ENCODE measurements around the gene NFATC1.

Gene NFATC1

DNA sequence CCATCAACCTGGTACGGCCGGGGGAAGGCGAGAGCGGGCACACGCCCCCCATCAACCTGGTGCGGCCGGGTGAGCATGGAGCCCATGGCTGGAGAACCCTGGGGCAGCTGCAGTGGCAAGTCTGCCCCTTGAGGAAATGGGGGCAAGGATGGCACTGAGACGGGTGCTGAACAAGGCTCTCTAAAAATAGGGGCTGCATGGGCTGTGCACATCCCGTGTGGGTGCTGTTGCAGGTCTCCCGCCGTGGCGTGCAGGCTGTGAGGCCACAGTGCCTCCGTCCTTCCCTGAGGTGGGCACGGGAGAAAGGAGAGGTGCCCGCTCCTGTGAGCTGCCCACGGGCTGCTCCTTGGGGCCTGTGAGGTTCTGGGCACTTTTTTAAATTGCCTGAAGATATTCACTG lies 99.2 kb downstream of the NFATC1 start:
- no peak overlapping the region for H2AFZ ChIP-seq (ENCODE audit: low read depth, low read length)
- no peak for TF ChIP-seq EZH2phosphoT487 (IDR thresholded peaks at IDR 0.05; ENCODE audit: low read depth)
- TF ChIP-seq, protein P1, sequence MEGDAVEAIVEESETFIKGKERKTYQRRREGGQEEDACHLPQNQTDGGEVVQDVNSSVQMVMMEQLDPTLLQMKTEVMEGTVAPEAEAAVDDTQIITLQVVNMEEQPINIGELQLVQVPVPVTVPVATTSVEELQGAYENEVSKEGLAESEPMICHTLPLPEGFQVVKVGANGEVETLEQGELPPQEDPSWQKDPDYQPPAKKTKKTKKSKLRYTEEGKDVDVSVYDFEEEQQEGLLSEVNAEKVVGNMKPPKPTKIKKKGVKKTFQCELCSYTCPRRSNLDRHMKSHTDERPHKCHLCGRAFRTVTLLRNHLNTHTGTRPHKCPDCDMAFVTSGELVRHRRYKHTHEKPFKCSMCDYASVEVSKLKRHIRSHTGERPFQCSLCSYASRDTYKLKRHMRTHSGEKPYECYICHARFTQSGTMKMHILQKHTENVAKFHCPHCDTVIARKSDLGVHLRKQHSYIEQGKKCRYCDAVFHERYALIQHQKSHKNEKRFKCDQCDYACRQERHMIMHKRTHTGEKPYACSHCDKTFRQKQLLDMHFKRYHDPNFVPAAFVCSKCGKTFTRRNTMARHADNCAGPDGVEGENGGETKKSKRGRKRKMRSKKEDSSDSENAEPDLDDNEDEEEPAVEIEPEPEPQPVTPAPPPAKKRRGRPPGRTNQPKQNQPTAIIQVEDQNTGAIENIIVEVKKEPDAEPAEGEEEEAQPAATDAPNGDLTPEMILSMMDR (IDR thresholded peaks at IDR 0.05; ENCODE audit: low read depth, low read length) = no peak
- 0 out of 2 replicates have a peak, but pooled peaks cover 2% of the 10 kb centered on the region for H4K20me1 ChIP-seq (ENCODE audit: insufficient read depth, low read length)
- peaks cover 42% of the 10 kb centered on the region for H3K9me3 ChIP-seq (ENCODE audit: insufficient read depth, low read length)
- peaks cover 11% of the 10 kb centered on the region for H3K4me1 ChIP-seq (ENCODE audit: low read length)
- H3K27me3 ChIP-seq (ENCODE audit: low read depth, low read length) = no peaks in the 10 kb centered on the region
- no peak overlapping the region for H3K9ac ChIP-seq (ENCODE audit: low read length)
- no peak overlapping the region for H3K4me2 ChIP-seq (ENCODE audit: low read length)
- H3K36me3 ChIP-seq (replicated peaks; ENCODE audit: low read depth, low read length) = peaks cover 69% of the 10 kb centered on the region
- H3K4me3 ChIP-seq (ENCODE audit: low read length) = no peak overlapping the region
- no peak overlapping the region for H3K27ac ChIP-seq (ENCODE audit: low read length)
- no peaks in the 10 kb centered on the region for H3K79me2 ChIP-seq (ENCODE audit: low read length)

- no peaks in the 10 kb centered on the region for H4K20me1 ChIP-seq (ENCODE audit: insufficient read depth, low read length)
- H2AFZ ChIP-seq (ENCODE audit: low read depth, low read length) = no peak overlapping the region
- no peak overlapping the region for H3K4me2 ChIP-seq (ENCODE audit: low read length)
- H3K9ac ChIP-seq (ENCODE audit: low read length) = no peak overlapping the region
- TF ChIP-seq, protein P1 (IDR thresholded peaks at IDR 0.05; ENCODE audit: low read depth, low read length) = no peak
- no peak for TF ChIP-seq EZH2phosphoT487 (IDR thresholded peaks at IDR 0.05; ENCODE audit: low read depth)
- no peak overlapping the region for H3K4me3 ChIP-seq (ENCODE audit: low read length)
- peaks cover 44% of the 10 kb centered on the region for H3K9me3 ChIP-seq (ENCODE audit: insufficient read depth, low read length)
- peaks cover 11% of the 10 kb centered on the region for H3K4me1 ChIP-seq (ENCODE audit: low read length)
- peaks cover 76% of the 10 kb centered on the region for H3K36me3 ChIP-seq (replicated peaks; ENCODE audit: low read depth, low read length)
- H3K27ac ChIP-seq (ENCODE audit: low read length) = no peak overlapping the region
- H3K27me3 ChIP-seq (ENCODE audit: low read depth, low read length) = no peaks in the 10 kb centered on the region
- no peaks in the 10 kb centered on the region for H3K79me2 ChIP-seq (ENCODE audit: low read length)
Measured at GRCh38 chr18:79495591-79496071, 99.9 kb downstream of the NFATC1 start.

- TF ChIP-seq, protein P1 (IDR thresholded peaks at IDR 0.05; ENCODE audit: low read depth, low read length) = no peak
- TF ChIP-seq EZH2phosphoT487 (IDR thresholded peaks at IDR 0.05; ENCODE audit: low read depth) = no peak
- H3K4me2 ChIP-seq (ENCODE audit: low read length) = no peak overlapping the region
- H3K79me2 ChIP-seq (ENCODE audit: low read length) = no peaks in the 10 kb centered on the region
- H3K4me3 ChIP-seq (ENCODE audit: low read length) = no peak overlapping the region
- H3K4me1 ChIP-seq (ENCODE audit: low read length) = peaks cover 11% of the 10 kb centered on the region
- H3K9ac ChIP-seq (ENCODE audit: low read length) = no peak overlapping the region
- peaks cover 76% of the 10 kb centered on the region for H3K36me3 ChIP-seq (replicated peaks; ENCODE audit: low read depth, low read length)
- peaks cover 44% of the 10 kb centered on the region for H3K9me3 ChIP-seq (ENCODE audit: insufficient read depth, low read length)
- no peak overlapping the region for H3K27ac ChIP-seq (ENCODE audit: low read length)
- no peak overlapping the region for H2AFZ ChIP-seq (ENCODE audit: low read depth, low read length)
- H4K20me1 ChIP-seq (ENCODE audit: insufficient read depth, low read length) = no peaks in the 10 kb centered on the region
- no peaks in the 10 kb centered on the region for H3K27me3 ChIP-seq (ENCODE audit: low read depth, low read length)
Measured at GRCh38 chr18:79496237-79496977, 100.7 kb downstream of the NFATC1 start.

- Histone ChIP-seq H3K4me1 (ENCODE audit: low read length) (peaks cover 11% of the 10 kb centered on the region), H4K20me1 (ENCODE audit: insufficient read depth, low read length) (no peaks in the 10 kb centered on the region), H3K9ac (ENCODE audit: low read length) (no peak overlapping the region), H3K27ac (ENCODE audit: low read length) (no peak overlapping the region), H3K4me3 (ENCODE audit: low read length) (no peak overlapping the region), H3K79me2 (ENCODE audit: low read length) (no peaks in the 10 kb centered on the region), H3K4me2 (ENCODE audit: low read length) (no peak overlapping the region), H3K36me3 (replicated peaks; ENCODE audit: low read depth, low read length) (peaks cover 71% of the 10 kb centered on the region), H2AFZ (ENCODE audit: low read depth, low read length) (no peak overlapping the region), H3K27me3 (ENCODE audit: low read depth, low read length) (no peaks in the 10 kb centered on the region), H3K9me3 (ENCODE audit: insufficient read depth, low read length) (peaks cover 44% of the 10 kb centered on the region)
- no peak for TF ChIP-seq EZH2phosphoT487 (IDR thresholded peaks at IDR 0.05; ENCODE audit: low read depth)
- TF ChIP-seq, protein P1 (IDR thresholded peaks at IDR 0.05; ENCODE audit: low read depth, low read length) = no peak
Measured at GRCh38 chr18:79496978-79497637, 101.4 kb downstream of the NFATC1 start.

All from OCI-LY3 (cell line).